SU-DHL-6 (cell line): Measurements from ENCODE around the gene KRT75.

Source experiments
- H2AFZ ChIP-seq: fragments of 200-600 bp; sonication (generic); 2 replicates; pipeline ENCODE4 v1.6.1; 2014; ENCODE audit warnings: low read depth, mild to moderate bottlenecking, moderate library complexity, mixed read lengths, antibody characterized with exemption, low read length; ENCODE audit not compliant: severe bottlenecking
- H3F3A ChIP-seq: fragments of 200-600 bp; shearing (Covaris generic); 2 replicates; pipeline ENCODE4 v1.6.0; 2016; ENCODE audit warnings: antibody characterized with exemption, mild to moderate bottlenecking; ENCODE audit not compliant: insufficient read depth
- H3K27ac ChIP-seq: fragments of 200-600 bp; sonication (generic); 2 replicates; pipeline ENCODE4 v1.5.1; 2016; ENCODE audit warnings: low read depth, mild to moderate bottlenecking, low read length, moderate library complexity, mixed read lengths
- H3K27me3 ChIP-seq: fragments of 200-600 bp; sonication (generic), shearing (Covaris generic); 2 replicates; pipeline ENCODE4 v1.6.0; 2014; ENCODE audit warnings: mild to moderate bottlenecking, low read length
- H3K36me3 ChIP-seq: fragments of 200-600 bp; sonication (generic); 2 replicates; pipeline ENCODE4 v1.6.1; 2014; ENCODE audit warnings: mild to moderate bottlenecking, low read length, mixed read lengths
- H3K4me2 ChIP-seq: fragments of 300-600, 200-600 bp; shearing (Covaris generic), sonication (generic); 2 replicates; pipeline ENCODE4 v1.6.0; 2014; ENCODE audit warnings: low read length, low read depth, mild to moderate bottlenecking; ENCODE audit not compliant: poor library complexity, severe bottlenecking
- H3K4me3 ChIP-seq: fragments of 200-600 bp; sonication (generic); 2 replicates; pipeline ENCODE4 v1.5.1; 2014; ENCODE audit warnings: antibody characterized with exemption, low read length, mild to moderate bottlenecking, mixed read lengths; ENCODE audit not compliant: insufficient read depth, poor library complexity, severe bottlenecking
- H3K79me2 ChIP-seq: fragments of 200-600 bp; sonication (generic); 2 replicates; pipeline ENCODE4 v1.6.1; 2014; ENCODE audit warnings: mild to moderate bottlenecking, low read length, moderate library complexity; ENCODE audit not compliant: insufficient read depth
- H3K9ac ChIP-seq: fragments of 200-600 bp; sonication (generic); 2 replicates; pipeline ENCODE4 v1.7.0; 2014; ENCODE audit warnings: mild to moderate bottlenecking, low read length
- H3K9me2 ChIP-seq: fragments of 200-600 bp; sonication (generic); replicated peaks from 2 replicates; pipeline ENCODE4 v1.6.1; 2014; ENCODE audit warnings: low read length; ENCODE audit not compliant: insufficient read depth
- H3K9me3 ChIP-seq: fragments of 200-600 bp; sonication (generic); 2 replicates; pipeline ENCODE4 v1.6.1; 2014; ENCODE audit warnings: low read length, mixed read lengths; ENCODE audit not compliant: insufficient read depth
- H4K20me1 ChIP-seq: fragments of 200-600 bp; sonication (generic); 2 replicates; pipeline ENCODE4 v1.6.1; 2014; ENCODE audit warnings: low read depth, mild to moderate bottlenecking, antibody characterized with exemption, low read length, moderate library complexity, mixed read lengths
- EZH2phosphoT487 ChIP-seq: fragments of 200-600 bp; sonication (generic), shearing (Covaris generic); conservative IDR thresholded peaks from 2 replicates; pipeline ENCODE4 v1.6.1; 2018; ENCODE audit warnings: mild to moderate bottlenecking, antibody characterized with exemption, low read length, moderate library complexity, mixed read lengths
- TF ChIP-seq, protein P1 (sequence below): fragments of 200-600 bp; sonication (generic); IDR thresholded peaks from one replicate; pipeline ENCODE4 v1.5.1; 2017; ENCODE audit warnings: antibody characterized with exemption, mild to moderate bottlenecking, low read length, moderate library complexity; ENCODE audit not compliant: insufficient read depth, poor library complexity, severe bottlenecking

KRT75 gene

DNA sequence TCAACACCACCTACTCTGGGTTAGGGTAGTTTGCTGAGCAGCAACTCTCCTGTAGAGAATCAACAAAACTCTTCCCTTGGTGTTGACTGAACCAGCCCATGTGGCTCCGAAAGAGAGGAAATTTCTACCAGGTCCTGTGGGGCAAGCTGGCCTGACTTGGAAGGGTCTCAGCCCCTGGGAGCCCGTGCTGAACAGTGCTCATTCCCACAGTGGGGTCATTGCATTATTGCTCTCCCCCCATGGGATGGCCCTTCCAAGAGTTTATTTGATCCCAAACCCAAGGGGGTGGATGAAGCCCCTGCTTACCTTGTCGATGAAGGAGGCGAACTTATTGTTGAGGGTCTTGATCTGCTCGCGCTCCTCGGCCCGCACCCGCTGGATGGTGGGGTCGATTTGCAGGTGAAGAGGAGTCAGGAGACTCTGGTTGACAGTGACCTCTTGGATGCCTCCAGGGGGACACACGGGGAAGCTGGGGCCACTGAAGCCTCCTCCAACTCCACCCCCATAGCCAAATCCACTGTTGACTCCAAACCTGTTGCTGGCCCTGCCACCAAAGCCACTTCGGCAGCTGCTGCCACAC, 580 bp downstream of the KRT75 start:
- Histone ChIP-seq H3K27me3 (no peaks in the 10 kb centered on the region), H3K9me2 (no peaks in the 10 kb centered on the region), H3K9ac (no peak overlapping the region), H3K27ac (no peak overlapping the region), H4K20me1 (no peaks in the 10 kb centered on the region), H3K4me2 (no peak overlapping the region), H3K36me3 (no peaks in the 10 kb centered on the region), H3K9me3 (no peaks in the 10 kb centered on the region), H3K4me3 (no peak overlapping the region), H2AFZ (no peak overlapping the region), H3F3A (no peaks in the 10 kb centered on the region), H3K79me2 (no peaks in the 10 kb centered on the region)
- TF ChIP-seq EZH2phosphoT487: no peak
- TF ChIP-seq, protein P1, sequence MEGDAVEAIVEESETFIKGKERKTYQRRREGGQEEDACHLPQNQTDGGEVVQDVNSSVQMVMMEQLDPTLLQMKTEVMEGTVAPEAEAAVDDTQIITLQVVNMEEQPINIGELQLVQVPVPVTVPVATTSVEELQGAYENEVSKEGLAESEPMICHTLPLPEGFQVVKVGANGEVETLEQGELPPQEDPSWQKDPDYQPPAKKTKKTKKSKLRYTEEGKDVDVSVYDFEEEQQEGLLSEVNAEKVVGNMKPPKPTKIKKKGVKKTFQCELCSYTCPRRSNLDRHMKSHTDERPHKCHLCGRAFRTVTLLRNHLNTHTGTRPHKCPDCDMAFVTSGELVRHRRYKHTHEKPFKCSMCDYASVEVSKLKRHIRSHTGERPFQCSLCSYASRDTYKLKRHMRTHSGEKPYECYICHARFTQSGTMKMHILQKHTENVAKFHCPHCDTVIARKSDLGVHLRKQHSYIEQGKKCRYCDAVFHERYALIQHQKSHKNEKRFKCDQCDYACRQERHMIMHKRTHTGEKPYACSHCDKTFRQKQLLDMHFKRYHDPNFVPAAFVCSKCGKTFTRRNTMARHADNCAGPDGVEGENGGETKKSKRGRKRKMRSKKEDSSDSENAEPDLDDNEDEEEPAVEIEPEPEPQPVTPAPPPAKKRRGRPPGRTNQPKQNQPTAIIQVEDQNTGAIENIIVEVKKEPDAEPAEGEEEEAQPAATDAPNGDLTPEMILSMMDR: no peak

- no peaks in the 10 kb centered on the region for H3F3A ChIP-seq
- H3K27ac ChIP-seq: no peak overlapping the region
- no peaks in the 10 kb centered on the region for H4K20me1 ChIP-seq
- no peaks in the 10 kb centered on the region for H3K27me3 ChIP-seq
- no peak overlapping the region for H3K9ac ChIP-seq
- H3K4me3 ChIP-seq: no peak overlapping the region
- H3K36me3 ChIP-seq: no peaks in the 10 kb centered on the region
- no peak overlapping the region for H3K4me2 ChIP-seq
- H3K9me3 ChIP-seq: no peaks in the 10 kb centered on the region
- no peak overlapping the region for H2AFZ ChIP-seq
- no peaks in the 10 kb centered on the region for H3K9me2 ChIP-seq
- TF ChIP-seq, protein P1: no peak
- TF ChIP-seq EZH2phosphoT487: no peak
- H3K79me2 ChIP-seq: no peaks in the 10 kb centered on the region
Measured at GRCh38 chr12:52432559-52433207, 1.5 kb downstream of the KRT75 start.

DNA sequence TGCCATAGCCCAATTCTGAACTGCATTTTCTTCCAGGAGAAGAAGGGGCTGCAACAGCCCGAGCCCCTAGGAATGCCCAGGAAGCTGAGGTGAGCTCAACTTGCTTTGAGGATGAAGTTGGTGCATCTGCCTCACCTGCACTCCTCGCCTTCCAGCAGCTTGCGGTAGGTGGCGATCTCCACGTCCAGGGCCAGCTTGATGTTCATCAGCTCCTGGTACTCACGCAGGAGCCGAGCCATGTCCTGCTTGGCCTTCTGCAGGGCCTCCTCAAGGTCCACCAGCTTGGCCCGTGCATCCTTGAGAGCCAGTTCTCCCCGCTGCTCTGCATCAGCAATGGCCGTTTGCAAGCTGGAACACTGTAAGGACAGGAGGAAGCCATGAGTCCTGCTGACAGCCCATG, 6.0 kb downstream of the KRT75 start:
- H3K9me3 ChIP-seq: no peaks in the 10 kb centered on the region
- H3K9ac ChIP-seq: no peak overlapping the region
- H3K36me3 ChIP-seq: no peaks in the 10 kb centered on the region
- TF ChIP-seq, protein P1: no peak
- TF ChIP-seq EZH2phosphoT487: no peak
- no peaks in the 10 kb centered on the region for H3K79me2 ChIP-seq
- H4K20me1 ChIP-seq: no peaks in the 10 kb centered on the region
- no peaks in the 10 kb centered on the region for H3K27me3 ChIP-seq
- H3K4me3 ChIP-seq: no peak overlapping the region
- no peaks in the 10 kb centered on the region for H3K9me2 ChIP-seq
- H3K4me2 ChIP-seq: no peak overlapping the region
- H2AFZ ChIP-seq: no peak overlapping the region
- H3F3A ChIP-seq: no peaks in the 10 kb centered on the region
- H3K27ac ChIP-seq: no peak overlapping the region
